Measurements from ENCODE around the gene CCDC83.
"Not testable (repeated sequence)": the region's sequence is repeated elsewhere in the genome, so short reads cannot be mapped to it uniquely, and the experiment has no call there.

The CCDC83 gene

DNA sequence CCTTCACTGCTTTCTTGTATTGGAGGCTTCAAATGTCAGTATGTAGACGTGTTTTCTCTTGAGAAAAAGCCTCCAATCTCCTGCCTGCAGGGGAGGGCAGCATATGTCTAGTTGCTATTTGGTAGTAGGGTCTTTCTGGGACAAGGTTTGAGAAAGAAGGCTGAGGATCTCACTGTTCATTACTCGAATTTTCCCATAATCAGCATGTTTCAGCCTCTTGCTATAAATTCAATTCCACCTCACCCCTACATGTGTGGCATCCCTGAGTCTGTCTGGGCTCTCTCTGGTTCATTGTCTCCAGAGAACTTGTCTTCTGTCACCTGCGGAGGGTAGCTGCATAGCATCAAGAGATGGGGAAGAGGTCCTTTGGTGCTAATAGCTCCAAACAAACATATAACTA is 19.5 kb upstream of the CCDC83 start:
- no peak for DNase-seq (ENCODE audit: low read depth)

DNA sequence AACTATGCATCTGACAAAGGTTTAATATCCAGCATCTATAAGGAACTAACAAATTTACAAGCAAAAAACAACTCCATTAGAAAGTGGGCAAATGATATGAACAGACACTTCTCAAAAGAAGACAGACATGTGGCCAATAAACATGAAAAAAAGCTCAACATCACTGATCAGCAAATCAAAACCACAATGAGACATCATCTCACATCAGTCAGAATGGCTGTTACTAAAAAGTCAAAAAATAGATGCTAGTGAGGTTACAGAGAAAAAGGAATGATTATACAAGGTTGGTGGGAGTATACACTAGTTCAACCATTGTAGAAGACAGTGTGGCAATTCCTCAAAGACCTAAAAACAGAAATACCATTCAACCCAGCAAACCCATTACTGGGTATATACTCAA is 14.3 kb upstream of the CCDC83 start:
- not testable (repeated sequence) for DNase-seq (ENCODE audit: low read depth)

DNA sequence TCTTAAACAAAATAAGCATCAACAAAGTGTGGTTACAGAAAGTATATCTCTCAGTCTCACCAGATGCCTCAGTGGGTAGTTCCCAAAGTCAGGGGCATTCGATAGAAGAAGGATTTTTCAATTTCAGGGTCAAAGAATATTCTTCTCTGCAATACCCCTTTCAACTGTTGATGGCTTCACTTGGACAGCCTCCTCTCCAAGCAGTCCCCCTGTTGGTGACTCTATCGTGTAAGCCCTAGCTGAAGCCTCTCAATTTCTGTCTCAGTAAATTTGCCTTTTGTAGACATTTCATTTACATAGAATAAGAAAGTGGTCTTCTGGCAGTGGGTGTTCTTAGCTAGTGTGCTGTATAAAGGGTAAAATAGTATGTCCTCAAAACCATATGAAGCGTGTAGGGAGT is 11.3 kb upstream of the CCDC83 start:
- no peak for DNase-seq (ENCODE audit: low read depth)

DNA sequence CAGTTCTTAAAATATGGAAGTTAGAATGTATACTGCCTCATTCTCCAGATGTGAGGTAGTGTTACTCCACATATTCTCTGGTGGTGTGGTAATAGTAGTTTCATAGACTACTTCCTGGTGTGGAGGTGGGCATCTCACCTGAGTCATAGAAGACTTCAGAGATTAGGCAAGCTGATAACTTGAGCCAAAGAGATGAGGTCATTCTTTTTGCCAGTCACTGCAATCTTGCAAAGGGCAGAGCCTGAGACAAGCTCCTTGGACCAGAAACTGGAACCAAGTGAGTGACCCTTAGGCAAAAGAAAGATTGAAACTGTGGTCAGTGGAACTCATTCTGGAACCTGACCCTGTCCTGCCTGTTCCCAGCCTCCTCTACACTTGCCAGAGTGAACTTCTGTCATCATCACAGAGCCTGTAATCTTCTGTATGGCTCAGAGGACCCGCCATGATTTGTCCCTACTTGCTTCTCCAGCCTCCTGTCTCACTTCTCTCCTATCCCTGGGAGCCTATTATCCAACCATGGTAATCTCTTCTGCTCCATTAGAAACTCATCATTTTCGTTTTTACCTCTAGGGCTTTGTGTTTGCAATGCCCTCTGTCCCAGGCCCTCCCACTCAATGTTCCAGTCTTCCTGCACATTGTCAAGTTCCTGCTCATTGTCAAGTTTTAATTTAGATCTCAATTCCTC is 10.6 kb upstream of the CCDC83 start:
- DNase-seq (ENCODE audit: low read depth) = no peak

DNA sequence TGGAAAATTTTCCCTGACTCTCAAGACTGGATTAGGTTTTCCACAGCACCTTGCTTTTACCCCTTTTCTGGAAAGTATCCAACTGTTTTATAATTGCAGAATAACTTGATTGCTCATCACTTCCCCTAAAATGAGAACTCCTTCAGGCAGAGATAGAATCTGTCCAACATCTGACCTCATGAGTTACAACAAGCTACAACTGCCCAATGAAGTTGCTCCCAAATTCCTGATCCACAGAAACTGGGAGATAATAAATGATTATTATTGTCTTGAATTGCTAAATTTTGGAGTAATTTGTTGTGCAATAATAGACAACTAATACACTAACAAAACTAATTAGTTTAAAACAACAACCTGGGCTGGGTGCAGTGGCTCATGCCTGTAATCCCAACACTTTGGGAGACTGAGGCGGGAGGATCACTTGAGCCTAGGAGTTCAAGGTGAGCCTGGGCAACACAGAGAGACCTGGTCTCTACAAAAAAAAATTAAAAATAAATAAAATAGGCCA is 10.0 kb upstream of the CCDC83 start:
- DNase-seq (ENCODE audit: low read depth) = no peak

DNA sequence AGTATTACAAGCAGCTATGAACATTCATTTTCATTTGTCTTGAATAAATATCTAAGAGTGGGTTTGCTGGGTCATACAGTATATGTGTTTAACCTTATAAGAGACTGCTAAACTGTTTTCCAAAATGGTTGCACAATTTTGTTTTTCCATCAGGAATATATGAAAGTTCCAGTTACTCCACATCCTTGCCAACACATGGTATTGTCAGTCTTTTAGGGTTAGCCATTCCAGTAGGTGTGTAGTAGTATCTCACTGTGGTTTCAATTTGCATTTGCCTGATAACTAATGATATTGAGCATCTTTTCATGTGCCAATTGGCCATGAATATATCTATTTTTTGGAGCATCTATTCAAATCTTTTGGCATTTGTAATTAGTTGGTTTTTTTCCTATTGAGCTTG is 7.7 kb upstream of the CCDC83 start:
- no peak for DNase-seq (ENCODE audit: low read depth)

DNA sequence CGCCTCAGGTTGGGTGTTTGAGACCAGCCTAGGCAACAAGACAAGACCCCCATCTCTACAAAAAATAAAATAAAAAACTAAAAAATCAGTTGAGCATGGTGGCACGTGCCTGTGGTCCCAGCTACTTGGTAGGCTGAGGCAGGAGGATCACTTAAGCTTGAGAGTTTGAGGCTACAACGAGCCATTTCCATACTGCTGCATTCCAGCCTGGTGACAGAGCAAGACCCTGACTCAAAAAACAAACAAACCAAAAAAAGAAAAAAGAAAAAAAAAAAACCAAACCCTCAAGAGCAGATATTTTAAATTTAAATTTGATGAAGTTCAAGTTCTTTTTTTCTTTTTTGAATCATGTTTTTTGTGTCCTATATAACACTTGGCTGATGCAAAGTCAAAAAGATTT is 7.2 kb upstream of the CCDC83 start:
- DNase-seq (ENCODE audit: low read depth) = no peak

DNA sequence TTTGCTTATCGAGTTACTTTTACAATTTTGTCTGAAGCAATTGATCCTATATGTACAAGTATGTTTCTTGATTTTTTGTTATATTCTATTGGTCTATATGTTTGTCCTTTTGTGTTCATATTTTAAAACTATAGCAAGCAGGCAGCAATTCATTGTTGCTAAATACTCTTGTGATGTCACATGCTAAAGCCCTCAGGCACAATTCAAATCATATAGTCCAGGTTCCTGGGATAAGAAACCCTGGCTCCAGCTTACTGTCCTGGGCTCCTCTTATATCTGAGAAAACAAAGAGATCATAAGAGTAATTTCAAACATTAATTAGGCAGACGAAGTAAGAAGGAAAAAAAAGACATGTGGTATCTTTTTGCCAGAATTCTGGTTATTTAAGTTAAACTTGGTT is 6.6 kb upstream of the CCDC83 start:
- DNase-seq (ENCODE audit: low read depth) = no peak

DNA sequence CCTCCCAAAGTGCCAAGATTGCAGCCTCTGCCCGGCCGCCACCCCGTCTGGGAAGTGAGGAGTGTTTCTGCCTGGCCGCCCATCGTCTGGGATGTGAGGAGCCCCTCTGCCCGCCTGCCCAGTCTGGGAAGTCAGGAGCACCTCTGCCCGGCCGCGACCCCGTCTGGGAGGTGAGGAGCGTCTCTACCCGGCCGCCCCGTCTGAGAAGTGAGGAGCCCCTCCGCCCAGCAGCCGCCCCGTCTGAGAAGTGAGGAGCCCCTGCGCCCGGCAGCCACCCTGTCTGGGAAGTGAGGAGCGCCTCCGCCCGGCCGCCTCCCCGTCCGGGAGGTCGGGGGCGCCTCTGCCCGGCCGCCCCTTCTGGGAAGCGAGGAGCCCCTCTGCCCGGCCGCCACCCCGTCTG is 2.4 kb upstream of the CCDC83 start:
- DNase-seq (ENCODE audit: low read depth) = not testable (repeated sequence)

DNA sequence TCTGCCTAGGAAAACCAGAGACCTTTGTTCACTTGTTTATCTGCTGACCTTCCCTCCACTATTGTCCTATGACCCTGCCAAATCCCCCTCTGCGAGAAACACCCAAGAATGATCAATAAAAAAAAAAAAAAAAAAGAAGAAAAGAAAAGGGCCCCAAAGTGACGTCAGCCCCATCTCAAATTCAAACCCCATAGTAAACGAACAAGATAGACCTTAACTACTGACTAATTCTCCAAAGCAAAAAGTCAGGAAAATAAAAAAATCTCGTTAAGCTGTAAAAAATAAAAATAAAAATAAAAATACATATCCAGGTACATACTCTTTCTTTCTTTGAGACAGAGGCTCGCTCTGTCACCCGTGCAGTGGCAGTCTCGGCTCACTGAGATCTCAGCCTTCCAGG is 1.6 kb upstream of the CCDC83 start:
- DNase-seq (ENCODE audit: low read depth) = not testable (repeated sequence)

DNA sequence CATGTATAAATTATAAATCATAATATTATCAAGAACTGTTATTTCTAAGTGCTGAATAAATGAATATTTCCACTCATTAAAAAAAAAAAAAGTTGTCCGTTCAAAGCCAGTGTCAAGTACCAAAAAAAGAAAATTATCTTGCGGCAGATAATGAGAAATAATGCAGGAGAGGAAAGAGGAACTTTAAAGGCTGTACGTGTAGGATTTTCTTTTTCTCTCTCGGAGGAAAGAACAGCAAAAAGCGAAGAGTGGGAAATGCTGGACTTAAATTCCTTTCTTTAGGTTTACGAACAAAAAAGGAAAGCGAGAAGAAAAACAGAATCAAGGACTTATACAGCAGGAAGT is 999 bp upstream of the CCDC83 start:
- DNase-seq (ENCODE audit: low read depth) = no peak

DNA sequence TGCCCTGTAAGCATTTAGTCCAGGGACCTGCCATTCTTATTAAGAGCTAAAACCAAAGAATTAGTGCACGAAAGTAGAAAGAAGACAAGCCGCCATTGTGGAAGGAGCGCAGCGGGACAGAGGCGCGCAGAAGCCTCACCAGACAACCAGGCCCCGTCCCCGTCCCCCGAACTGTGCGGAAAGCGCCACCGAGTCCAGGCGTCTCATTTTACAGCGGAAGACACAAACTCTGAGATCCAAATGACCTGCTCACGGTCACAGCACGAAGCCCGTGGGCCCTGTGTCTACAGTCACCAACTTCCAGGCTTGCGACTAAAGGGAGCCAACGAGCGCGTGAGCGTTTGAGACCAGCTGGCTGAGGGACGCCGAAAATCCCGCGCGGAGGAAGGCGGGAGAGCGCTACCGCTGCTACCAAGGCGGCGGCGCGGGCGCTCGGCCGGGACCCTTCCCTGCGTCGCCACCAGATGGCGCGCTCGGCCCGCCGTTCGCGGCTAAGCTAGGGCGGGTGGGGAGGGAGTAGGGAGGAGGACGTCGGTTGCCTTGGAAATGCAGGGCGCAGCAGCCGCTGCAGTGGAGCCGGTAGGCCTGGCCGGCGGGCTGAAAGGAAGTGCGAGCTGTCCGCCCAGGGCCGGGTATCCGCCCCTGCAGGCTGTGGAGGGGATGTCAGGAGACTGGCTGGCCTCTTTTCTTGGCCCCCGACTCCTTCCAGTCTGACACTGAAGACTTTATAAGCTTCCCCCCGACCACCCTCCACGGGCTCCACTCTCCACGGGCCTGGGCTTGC is 434 bp upstream of the CCDC83 start:
- peak; percentile 81 for DNase-seq (ENCODE audit: low read depth)

DNA sequence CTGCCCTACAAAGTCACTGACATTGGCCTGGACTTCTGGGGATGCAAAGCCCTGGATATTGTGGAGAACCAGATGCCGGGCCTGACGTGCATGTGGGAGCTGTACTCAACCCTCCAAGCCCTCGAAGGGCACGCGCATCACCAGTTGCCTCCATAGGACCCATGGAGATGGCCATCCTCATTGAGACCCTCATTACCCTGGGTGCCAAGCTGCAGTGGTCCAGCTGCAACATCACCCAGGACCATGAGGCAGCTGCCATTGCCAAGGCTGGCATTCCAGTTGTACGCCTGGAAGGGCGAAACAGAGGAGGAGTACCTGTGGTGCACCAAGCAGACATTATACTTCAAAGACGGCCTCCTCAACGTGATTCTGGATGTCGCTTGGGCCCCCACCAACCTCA is 1.9 kb downstream of the CCDC83 start:
- DNase-seq (ENCODE audit: low read depth) = no peak

DNA sequence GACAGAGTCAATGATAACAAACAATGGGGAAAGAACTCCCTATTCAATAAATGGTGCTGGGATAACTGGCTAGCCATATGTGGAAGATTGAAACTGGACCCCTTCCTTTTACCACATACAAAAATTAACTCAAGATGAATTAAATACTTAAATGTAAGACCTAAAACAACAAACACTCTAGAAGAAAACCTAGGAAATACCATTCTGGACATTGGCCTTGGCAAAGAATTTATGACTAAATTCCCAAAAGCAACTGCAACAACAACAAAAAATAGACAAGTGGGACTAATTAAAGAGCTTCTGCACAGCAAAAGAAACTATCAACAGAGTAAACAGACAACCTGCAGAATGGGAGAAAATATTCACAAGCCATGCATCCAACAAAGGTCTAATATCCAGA is 4.4 kb downstream of the CCDC83 start:
- not testable (repeated sequence) for DNase-seq (ENCODE audit: low read depth)

DNA sequence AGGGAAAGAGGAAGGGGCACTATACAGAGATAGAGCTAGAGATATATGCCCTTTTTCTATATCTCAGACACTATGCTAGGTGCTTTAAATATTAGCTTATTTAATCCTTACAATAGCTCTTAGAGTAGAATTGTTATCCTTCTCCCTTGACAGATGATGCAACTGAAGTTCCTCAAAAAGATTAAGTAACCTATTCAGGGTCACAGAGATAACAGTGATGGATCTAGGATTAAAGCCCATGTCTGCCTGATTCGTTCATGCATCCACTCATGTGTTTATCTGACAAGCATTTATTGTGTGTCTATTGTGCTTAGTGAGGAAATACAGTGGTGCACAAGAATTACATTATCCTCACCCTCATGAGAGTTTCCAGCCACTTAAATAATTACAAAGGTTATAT is 8.7 kb downstream of the CCDC83 start:
- DNase-seq (ENCODE audit: low read depth) = no peak

DNA sequence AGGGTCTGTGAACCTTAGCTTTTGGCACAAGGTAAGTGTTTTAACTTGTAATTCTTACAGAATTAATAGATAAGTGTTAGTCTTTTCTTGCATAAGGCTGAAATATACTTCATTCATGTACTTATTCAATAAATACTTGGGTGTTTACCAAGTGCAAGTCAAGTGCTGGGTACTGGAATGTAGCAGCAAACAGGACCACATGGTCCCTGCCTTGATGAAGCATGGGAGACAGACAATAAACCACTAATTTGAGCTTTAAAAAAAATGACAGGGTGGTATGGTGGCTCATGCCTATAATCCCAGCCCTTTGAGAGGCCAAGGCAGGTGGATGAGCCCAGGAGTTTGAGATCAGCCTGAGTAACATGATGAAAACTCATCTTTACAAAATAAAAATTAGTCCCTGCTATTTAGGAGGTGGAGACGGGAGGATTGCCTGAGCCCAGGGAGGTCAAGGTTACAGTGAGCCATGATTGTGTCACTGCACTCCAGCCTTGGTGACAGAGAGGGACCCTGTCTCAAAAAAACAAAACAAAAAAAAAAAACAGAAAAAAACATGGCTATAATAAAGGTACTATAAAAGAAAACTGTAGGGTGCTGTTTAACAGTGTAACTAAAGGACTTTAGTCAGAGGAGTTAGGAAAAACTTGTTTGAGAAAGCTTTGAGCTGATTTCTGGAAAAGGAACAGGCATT is 11.1 kb downstream of the CCDC83 start:
- no peak for DNase-seq (ENCODE audit: low read depth)

DNA sequence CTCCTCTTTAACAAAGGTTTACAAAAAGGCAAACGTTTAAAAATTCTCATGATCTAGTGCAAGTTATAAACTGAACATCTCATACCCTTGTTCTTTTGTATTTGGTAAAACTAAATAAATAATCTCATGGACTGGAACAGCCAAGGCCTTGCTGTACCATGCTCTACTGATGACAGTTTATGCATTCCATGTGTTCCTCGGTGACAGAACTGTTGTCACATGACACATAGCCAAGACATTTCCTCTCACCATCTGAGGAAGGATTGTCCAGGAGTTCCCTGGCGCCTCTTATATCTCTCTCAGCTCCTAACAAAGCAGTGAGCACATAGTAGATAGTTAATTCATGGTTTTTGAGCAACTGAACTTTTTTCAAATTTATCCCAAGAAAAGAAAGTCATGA is 12.6 kb downstream of the CCDC83 start:
- no peak for DNase-seq (ENCODE audit: low read depth)

DNA sequence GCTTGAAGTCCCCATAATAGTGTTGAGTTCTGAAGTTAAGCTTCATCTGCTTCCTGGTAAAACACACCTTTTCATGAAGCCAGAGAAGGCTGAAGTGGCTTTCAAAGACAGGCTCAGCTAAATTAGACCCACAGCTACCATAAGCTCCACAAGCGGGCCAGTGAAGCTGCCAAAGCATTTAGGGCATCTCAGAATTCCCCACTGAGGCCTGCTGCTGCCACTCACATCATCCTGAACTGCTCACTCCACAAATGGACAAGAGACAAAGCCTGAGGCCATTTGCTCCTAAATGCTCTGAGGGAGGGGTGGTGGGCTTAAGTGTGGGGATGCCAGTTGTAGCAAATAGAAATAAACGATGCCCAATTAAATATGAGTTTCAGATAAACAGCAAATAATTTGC is 14.6 kb downstream of the CCDC83 start:
- no peak for DNase-seq (ENCODE audit: low read depth)

DNA sequence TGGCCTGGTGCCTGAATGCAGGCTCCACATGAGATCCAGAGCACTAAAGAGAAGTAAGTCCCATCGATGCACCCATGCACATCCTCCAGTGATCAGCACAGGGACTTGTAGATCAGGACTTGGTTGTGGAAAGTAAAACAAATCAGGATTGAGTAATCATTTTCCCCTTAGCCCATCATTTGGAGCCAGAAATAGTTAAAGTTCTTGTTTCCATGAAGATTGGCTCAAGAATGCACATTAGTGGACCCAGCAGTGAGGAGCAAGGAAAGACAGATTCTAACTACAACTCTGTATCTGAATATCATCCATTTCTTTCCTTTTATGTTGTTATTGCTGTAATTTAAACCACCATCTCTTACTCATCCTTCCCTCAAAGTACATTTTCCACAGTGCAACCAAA is 19.1 kb downstream of the CCDC83 start:
- no peak for DNase-seq (ENCODE audit: low read depth)

DNA sequence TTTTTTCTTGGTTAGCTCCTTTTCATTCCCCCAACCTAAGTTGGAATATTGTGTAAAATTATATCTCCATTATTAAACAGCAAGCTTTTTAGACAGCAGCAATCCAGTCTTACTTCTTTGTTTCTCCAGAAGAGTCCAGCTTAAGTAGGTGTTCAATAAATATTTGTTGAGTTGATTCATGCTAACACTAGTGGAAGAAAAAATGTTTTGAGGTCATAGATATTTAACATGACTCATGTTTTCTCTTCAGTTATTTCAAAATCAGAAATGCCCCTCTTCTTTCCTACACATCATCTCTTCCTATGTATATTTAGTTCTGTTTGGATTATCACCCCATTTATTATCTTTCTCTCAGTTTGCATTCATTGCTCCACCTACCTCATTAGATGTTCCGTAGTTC is 20.3 kb downstream of the CCDC83 start:
- DNase-seq (ENCODE audit: low read depth) = no peak

DNA sequence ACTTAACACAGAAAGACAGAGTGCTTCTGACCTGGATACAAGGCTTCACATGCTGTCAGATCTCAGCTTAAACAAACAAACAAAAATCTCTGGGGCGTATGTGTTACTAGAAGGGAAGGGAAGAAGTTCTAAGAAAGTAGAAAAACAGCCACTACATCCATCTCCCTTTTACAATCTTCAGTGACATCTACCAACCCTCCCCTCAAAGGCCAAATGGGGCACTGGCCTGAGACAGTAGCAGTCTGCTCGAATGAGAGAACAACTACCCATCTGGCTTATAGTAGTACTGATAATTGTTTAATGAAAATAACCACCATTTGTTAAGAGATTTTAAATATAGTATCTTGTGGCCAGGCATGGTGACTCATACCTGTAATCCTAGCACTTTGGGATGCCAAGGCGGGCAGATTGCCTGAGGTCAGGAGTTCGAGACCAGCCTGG is 29.4 kb downstream of the CCDC83 start:
- no peak for DNase-seq (ENCODE audit: low read depth)

DNA sequence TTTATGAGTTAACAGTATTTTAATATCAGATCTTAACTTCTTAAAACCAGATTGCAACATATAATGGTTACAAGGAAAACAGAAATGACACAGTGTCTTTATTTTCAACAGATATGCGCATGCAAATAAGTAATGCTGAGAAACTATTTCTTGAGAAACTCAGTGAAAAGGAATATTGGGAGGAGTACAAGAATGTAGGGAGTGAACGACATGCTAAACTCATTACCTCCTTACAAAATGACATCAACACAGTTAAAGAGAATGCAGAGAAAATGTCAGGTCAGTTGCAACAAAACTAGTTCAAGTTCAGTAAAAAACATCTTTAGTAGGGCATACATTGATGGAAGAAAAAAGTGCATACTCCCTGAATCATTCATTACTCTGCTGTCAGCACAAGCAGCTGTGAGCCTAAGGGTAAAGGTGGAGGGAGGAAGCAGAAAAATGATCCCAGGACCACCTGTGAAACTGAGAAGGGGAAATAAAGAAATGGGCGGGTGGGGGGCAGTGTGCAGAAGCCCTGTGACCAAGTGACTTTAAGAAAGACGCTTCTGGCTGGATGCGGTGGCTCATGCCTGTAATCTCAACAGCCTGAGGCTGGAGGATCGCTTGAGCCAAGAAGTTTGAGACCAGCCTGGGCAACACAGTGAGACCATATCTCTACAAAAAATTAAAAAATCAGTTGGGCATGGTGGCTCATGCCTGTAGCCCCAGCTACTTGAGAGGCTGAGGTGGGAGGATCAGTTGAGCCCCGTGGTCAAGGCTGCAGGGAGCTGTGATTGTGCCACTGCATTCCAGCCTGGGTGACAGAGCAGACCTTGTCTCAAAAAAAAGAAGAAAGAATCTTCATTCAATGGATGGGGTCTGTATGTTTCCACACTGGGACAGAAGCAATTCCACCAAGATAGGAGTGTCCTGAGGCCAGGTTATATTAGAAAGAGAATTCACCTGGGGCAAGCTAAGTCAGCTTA is 31.2 kb downstream of the CCDC83 start:
- DNase-seq (ENCODE audit: low read depth) = no peak
